Measurements from ENCODE around the gene SLC37A4. TPM values are rescaled to one million over a fixed set of nuclear protein-coding genes. Genes with fewer than 3 reads are reported as not detected.

The SLC37A4 gene
- total and polyA plus RNA-seq, 10 of the 15 experiments (the other 5 are each of a cell fraction or from before 2014, with no cell fraction given): 11.6 to 29.7 (median 20.4) TPM

DNA sequence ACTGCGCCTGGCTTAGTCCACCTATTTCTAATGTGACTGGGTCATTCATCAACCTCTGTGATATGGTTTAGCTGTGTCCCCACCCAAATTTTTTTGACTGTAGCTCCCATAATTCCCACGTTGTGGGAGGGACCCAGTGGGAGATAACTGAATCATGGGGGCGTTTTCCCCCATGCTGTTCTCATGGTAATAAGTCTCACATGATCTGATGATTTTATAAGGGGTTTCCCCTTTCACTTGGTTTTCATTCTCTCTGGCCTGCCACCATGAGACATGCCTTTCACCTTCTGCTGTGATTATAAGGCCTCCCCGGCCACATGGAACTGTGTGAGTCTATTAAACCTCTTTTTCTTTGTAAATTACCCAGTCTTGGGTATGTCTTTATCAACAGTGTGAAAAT is 24.0 kb downstream of the SLC37A4 start:
- ChIA-PET SMC1A (ENCODE audit: uncharacterized antibody, unreplicated experiment) (no interaction called here), RAD21 (ENCODE audit: unreplicated experiment) (no interaction called here), POLR2A (no interaction called here), CTCF (interaction anchor here (0.6 kb wide), 1 partner anchor 204 kb away, joined by 5 read pairs; no protein-coding TSS in a partner anchor)
- no peak for FAIRE-seq
- no TSS peak for BruUV-seq (replicated peaks)
- in situ Hi-C loops (cut with MboI) (no loop called here), intact Hi-C loops (cut with micrococcal nuclease; ENCODE audit: unreplicated experiment) (no loop called here)
- Histone ChIP-seq H3K4me1 (ENCODE audit: control insufficient read depth, insufficient read depth, low read length) (no peaks in the 10 kb centered on the region), H3K27me3 (replicated peaks in 1 of 2; ENCODE audit: control insufficient read depth in 2 of 2, insufficient read depth in 2 of 2, low read length in 1 of 2) (no peaks in the 10 kb centered on the region), H3K4me2 (ENCODE audit: control insufficient read depth, insufficient read depth) (no peak overlapping the region), H3K36me3 (ENCODE audit: control insufficient read depth in 2 of 2, insufficient read depth in 2 of 2, low read length in 1 of 2) (peaks cover 2 to 3% of the 10 kb centered on the region in 2 experiments; a peak in 3 of 4 replicates), H3K79me2 (ENCODE audit: control insufficient read depth, insufficient read depth, low read length) (no peaks in the 10 kb centered on the region), H3K9me3 (replicated peaks; ENCODE audit: control insufficient read depth, insufficient read depth, low read length) (no peaks in the 10 kb centered on the region), H4K20me1 (ENCODE audit: control insufficient read depth, insufficient read depth) (no peaks in the 10 kb centered on the region), H3K4me3 (no peak overlapping the region), H3K9ac (ENCODE audit: control insufficient read depth, insufficient read depth, low read length) (no peak overlapping the region), H2AFZ (ENCODE audit: control insufficient read depth, low read depth, low read length) (no peak overlapping the region), H3K27ac (ENCODE audit: control insufficient read depth, insufficient read depth) (no peak overlapping the region)
- DNase-seq (ENCODE audit: low read depth, low spot score): no peak
- ATAC-seq: no peak
- 84% methylated on average over 4 of the region's 4 CpGs for WGBS (ENCODE audit: insufficient coverage, insufficient replicate concordance, low lambda C conversion rate, missing lambda C conversion rate)
- TF ChIP-seq, protein P1, sequence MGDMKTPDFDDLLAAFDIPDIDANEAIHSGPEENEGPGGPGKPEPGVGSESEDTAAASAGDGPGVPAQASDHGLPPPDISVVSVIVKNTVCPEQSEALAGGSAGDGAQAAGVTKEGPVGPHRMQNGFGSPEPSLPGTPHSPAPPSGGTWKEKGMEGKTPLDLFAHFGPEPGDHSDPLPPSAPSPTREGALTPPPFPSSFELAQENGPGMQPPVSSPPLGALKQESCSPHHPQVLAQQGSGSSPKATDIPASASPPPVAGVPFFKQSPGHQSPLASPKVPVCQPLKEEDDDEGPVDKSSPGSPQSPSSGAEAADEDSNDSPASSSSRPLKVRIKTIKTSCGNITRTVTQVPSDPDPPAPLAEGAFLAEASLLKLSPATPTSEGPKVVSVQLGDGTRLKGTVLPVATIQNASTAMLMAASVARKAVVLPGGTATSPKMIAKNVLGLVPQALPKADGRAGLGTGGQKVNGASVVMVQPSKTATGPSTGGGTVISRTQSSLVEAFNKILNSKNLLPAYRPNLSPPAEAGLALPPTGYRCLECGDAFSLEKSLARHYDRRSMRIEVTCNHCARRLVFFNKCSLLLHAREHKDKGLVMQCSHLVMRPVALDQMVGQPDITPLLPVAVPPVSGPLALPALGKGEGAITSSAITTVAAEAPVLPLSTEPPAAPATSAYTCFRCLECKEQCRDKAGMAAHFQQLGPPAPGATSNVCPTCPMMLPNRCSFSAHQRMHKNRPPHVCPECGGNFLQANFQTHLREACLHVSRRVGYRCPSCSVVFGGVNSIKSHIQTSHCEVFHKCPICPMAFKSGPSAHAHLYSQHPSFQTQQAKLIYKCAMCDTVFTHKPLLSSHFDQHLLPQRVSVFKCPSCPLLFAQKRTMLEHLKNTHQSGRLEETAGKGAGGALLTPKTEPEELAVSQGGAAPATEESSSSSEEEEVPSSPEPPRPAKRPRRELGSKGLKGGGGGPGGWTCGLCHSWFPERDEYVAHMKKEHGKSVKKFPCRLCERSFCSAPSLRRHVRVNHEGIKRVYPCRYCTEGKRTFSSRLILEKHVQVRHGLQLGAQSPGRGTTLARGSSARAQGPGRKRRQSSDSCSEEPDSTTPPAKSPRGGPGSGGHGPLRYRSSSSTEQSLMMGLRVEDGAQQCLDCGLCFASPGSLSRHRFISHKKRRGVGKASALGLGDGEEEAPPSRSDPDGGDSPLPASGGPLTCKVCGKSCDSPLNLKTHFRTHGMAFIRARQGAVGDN (IDR thresholded peaks at IDR 0.05): no peak
- TF ChIP-seq SMAD1 (IDR thresholded peaks at IDR 0.05; ENCODE audit: low read depth, partially characterized antibody): no peak
- TF ChIP-seq PML (IDR thresholded peaks at IDR 0.05; ENCODE audit: low read length): no peak
- no peak for TF ChIP-seq ETV6 (conservative IDR thresholded peaks at IDR 0.05 in 1 of 2, IDR thresholded peaks at IDR 0.05 in 1 of 2; ENCODE audit: borderline replicate concordance in 1 of 2, low read depth in 1 of 2)
- no peak for TF ChIP-seq RUNX3 (IDR thresholded peaks at IDR 0.05; ENCODE audit: low read length)
- no peak for TF ChIP-seq ZZZ3 (IDR thresholded peaks at IDR 0.05; ENCODE audit: control insufficient read depth, insufficient read length, low read depth)
- no peak for TF ChIP-seq KAT2A (conservative IDR thresholded peaks at IDR 0.05; ENCODE audit: control insufficient read depth, low read depth, low read length)
- no peak for TF ChIP-seq NFXL1 (IDR thresholded peaks at IDR 0.05; ENCODE audit: borderline replicate concordance)
- no peak for TF ChIP-seq RCOR1 (conservative IDR thresholded peaks at IDR 0.05; ENCODE audit: low read depth, low read length)
- no peak for TF ChIP-seq STAT3 (IDR thresholded peaks at IDR 0.05; ENCODE audit: low read depth, low read length)
- TF ChIP-seq, protein P2, sequence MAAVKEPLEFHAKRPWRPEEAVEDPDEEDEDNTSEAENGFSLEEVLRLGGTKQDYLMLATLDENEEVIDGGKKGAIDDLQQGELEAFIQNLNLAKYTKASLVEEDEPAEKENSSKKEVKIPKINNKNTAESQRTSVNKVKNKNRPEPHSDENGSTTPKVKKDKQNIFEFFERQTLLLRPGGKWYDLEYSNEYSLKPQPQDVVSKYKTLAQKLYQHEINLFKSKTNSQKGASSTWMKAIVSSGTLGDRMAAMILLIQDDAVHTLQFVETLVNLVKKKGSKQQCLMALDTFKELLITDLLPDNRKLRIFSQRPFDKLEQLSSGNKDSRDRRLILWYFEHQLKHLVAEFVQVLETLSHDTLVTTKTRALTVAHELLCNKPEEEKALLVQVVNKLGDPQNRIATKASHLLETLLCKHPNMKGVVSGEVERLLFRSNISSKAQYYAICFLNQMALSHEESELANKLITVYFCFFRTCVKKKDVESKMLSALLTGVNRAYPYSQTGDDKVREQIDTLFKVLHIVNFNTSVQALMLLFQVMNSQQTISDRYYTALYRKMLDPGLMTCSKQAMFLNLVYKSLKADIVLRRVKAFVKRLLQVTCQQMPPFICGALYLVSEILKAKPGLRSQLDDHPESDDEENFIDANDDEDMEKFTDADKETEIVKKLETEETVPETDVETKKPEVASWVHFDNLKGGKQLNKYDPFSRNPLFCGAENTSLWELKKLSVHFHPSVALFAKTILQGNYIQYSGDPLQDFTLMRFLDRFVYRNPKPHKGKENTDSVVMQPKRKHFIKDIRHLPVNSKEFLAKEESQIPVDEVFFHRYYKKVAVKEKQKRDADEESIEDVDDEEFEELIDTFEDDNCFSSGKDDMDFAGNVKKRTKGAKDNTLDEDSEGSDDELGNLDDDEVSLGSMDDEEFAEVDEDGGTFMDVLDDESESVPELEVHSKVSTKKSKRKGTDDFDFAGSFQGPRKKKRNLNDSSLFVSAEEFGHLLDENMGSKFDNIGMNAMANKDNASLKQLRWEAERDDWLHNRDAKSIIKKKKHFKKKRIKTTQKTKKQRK (IDR thresholded peaks at IDR 0.05; ENCODE audit: low read depth, low read length): no peak
- TF ChIP-seq TBL1XR1 (IDR thresholded peaks at IDR 0.05; ENCODE audit: low read depth, low read length): no peak
- TF ChIP-seq EZH2 (IDR thresholded peaks at IDR 0.05; ENCODE audit: borderline replicate concordance, control insufficient read depth, low read depth, low read length): no peak
- no peak for TF ChIP-seq NR2C1 (IDR thresholded peaks at IDR 0.05)
- TF ChIP-seq BMI1 (IDR thresholded peaks at IDR 0.05; ENCODE audit: borderline replicate concordance): no peak
- TF ChIP-seq, protein P3, sequence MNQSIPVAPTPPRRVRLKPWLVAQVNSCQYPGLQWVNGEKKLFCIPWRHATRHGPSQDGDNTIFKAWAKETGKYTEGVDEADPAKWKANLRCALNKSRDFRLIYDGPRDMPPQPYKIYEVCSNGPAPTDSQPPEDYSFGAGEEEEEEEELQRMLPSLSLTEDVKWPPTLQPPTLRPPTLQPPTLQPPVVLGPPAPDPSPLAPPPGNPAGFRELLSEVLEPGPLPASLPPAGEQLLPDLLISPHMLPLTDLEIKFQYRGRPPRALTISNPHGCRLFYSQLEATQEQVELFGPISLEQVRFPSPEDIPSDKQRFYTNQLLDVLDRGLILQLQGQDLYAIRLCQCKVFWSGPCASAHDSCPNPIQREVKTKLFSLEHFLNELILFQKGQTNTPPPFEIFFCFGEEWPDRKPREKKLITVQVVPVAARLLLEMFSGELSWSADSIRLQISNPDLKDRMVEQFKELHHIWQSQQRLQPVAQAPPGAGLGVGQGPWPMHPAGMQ (IDR thresholded peaks at IDR 0.05; ENCODE audit: borderline replicate concordance): no peak
- no peak for TF ChIP-seq BACH1 (IDR thresholded peaks at IDR 0.05; ENCODE audit: borderline replicate concordance)
